GM08714 (cell line): ENCODE measurements around the gene KRAS.

ENCODE experiments used
- H3K4me3 ChIP-seq: fragments of 200-500 bp; sonication (Bioruptor generic); 2 replicates; pipeline ENCODE4 v1.5.1; 2014; ENCODE audit warnings: mild to moderate bottlenecking, low read length, inconsistent platforms
- ZNF274 ChIP-seq: IDR thresholded peaks from 2 replicates; pipeline ENCODE4 v1.6.1; 2012; ENCODE audit warnings: mild to moderate bottlenecking, low read depth, low read length

The KRAS gene

GRCh38 chr12:25194722-25195055 is 56.0 kb downstream of the KRAS start:
- no peak for TF ChIP-seq ZNF274
- H3K4me3 ChIP-seq, result peak overlapping the region; percentile 60

DNA sequence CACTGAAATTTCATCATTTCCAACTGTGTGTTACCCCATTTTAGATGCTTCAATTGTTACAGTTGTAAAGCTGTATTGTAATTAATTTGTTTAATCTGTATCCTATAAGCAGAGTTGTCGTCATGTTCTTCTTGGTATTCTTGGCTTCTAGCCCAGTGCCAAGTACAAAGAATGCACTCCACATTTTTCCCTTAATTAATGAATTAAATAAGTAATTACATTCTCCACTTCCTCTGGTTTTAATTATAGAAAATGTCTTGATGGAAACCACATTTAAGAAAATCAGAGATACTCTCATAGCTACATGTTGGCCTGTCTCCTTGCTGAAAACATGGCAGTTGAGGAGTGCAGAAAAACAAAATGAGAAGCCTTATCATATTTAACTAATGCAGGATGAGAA is 56.5 kb downstream of the KRAS start:
- TF ChIP-seq ZNF274, result no peak

DNA sequence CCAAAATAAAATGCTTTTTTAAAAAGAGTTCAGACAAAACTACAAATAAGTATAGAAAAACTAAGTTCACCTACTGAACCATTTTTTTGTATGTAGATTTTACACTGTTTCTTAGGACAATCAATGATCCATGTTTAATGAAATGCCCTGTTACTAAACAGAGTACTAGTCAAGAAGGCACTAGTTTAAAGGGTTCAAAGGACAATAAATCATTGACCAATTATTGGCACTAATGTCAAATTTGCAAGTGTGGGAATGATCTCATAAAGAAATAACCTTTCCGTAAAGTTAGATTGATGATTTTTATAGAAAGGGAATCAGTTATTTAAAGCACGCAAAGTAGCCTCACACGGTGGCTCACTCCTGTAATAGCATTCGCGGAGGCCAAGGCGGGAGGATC is 59.9 kb downstream of the KRAS start:
- H3K4me3 ChIP-seq, result no peak overlapping the region
- TF ChIP-seq ZNF274, result no peak

More for the DNA sequence above, 56.5 kb downstream of the KRAS start:
- H3K4me3 ChIP-seq, result no peak overlapping the region

GRCh38 chr12:25189656-25190055 is 61.1 kb downstream of the KRAS start:
- TF ChIP-seq ZNF274, result no peak
- H3K4me3 ChIP-seq, result no peak overlapping the region

DNA sequence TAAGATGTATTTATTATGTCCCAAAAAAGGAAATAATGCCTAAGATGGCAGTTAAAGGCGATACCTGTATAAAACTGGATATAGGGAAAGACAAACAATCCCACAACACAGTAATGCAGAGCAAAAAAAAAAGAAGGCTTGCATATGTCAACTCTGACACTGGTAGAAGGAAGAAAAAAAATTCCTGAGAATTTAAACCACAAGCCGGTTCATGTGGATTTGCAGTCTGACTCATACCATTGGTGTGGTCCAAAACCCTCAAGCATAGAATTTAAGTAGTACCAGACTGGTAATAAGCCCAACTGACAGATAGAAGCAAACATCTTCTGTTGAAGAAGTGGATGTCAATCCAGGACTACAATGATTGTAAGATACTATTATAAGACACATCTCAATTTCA is 62.9 kb downstream of the KRAS start:
- H3K4me3 ChIP-seq, result no peak overlapping the region

DNA sequence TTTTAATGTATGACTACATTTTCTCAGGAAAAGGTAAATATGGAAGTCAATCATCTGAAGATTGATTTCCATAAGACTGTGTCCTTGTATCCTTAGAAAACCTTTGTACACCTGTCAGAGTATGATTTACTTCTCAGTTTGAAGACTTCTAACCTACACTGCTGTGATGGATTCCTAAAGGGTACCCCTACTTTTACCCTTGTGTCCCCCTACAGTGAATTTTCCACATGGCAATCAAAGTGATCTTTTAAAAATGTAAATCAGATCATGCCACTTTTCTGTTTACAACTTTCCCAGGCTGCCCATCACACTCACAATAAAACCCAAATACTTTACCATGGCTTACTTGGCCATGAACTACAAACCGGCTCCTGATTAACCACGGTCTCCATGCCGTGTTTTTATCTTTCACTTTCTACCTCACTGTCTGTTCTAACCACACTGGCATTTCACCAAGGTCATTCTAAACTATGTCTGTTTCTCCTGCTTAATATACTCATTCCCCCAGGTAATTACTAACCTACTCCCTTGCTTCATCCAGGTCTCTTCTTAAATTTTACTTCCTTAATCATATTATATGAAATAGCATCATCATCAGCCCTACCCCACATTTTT is 63.8 kb downstream of the KRAS start:
- H3K4me3 ChIP-seq, result no peak overlapping the region
- TF ChIP-seq ZNF274, result no peak

More for the DNA sequence above, 62.9 kb downstream of the KRAS start:
- no peak for TF ChIP-seq ZNF274

DNA sequence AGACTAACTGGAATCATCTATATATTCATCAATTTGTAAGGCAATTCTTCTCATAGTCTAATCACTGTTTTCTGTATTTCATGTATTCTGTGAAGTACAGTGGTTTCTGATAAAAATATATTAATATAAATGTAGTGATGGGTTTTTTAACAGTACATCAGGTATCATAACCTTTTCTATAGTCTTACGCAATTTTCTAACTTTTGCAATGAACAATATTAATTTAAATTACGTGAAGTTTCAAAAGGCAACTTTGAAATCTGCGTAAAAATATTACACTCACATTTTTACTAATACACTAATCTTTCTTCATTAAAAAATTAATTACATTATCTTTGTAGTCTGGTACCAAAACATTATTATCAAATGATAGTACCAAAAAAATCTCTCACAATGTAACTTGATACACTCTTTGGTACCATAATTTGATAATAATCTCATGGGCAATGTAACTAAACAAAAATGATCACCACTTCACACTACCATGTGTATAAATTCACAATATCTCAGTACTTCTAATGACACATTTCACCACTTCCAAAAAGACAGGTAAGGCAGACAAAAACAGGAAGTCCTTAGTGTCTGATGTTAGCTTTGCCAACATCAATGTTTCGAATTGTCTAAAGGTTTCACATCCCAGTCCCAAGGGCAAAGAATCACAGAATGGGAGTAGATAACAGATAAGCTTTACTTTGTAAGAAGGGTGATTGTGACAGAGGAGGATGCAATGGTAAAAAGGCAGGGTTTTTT is 64.5 kb downstream of the KRAS start:
- H3K4me3 ChIP-seq, result no peak overlapping the region
- no peak for TF ChIP-seq ZNF274

GRCh38 chr12:25184132-25184531 is 66.6 kb downstream of the KRAS start:
- no peak overlapping the region for H3K4me3 ChIP-seq
- no peak for TF ChIP-seq ZNF274

DNA sequence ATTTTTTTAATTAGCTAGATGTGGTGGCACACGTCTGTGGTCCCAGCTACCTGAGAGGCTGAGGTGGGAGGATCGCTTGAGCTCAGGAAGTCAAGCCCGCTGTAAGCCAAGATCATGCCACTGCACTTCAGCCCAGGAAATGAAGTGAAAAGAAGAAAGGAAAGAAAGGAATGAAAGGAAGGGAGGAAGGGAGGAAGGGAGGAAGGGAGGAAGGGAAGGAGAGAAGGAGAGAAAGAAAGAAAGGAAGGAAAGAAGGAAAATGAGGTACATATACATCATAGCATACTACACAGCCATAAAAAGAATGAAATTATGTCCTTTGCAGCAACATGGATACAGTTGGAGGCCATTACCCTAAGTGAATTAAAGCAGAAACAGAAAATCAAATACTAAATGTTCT is 68.0 kb downstream of the KRAS start:
- H3K4me3 ChIP-seq, result no peak overlapping the region
- no peak for TF ChIP-seq ZNF274

GRCh38 chr12:25162866-25163265 is 87.9 kb downstream of the KRAS start:
- no peak for TF ChIP-seq ZNF274
- H3K4me3 ChIP-seq, result no peak overlapping the region

DNA sequence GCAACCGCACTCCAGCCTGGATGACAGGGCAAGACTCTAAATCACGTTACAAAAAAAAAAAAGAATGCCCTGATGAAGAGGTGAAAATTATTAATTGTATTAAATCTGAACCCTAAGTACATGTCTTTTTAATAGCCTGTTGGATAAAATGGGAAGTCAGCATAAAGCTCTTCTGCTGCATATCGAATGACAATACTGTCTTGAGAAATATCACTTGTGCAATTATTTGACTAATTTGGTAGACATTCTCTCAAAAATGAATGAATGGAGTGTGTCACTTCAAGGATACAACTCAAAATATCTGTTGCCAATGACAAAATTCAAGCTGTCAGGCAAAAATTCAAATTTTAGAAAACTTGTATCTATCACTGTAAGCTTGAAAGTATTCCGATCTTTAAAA is 94.7 kb downstream of the KRAS start:
- H3K4me3 ChIP-seq, result no peak overlapping the region
- no peak for TF ChIP-seq ZNF274

DNA sequence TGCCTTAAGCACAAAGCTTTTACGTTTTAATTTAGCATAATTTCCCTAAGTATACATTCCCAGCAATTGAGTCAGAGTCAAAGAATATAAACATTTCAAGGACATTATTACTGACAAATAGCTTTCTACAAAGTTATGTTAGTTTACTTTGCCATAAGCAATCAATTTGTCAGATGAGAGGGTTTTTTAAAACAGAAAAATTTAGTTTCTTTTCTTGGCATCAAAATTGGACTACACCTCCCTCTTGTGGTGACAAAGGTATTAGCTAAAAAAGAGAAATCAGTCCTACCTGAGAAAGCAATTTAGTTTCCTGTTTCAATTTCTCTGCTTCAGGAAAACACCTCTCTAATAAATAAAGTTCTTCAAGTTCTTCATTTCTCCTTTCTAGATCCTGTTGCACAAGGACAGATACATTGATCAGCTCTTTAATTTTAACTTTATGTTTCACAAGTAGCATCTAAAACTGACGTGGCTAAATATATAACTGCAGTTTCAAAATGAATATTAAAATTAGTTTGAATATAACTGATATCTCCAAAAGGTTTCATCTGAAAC is 95.6 kb downstream of the KRAS start:
- H3K4me3 ChIP-seq, result no peak overlapping the region
- TF ChIP-seq ZNF274, result no peak
